ENCODE data around the gene NAT10. TPM values are rescaled to one million over a fixed set of nuclear protein-coding genes. Genes with fewer than 3 reads are reported as not detected.
A peak's percentile ranks its signal among the peaks of the same experiment; 100 is the strongest.

NAT10 gene
- total RNA-seq, 1 donor from 2014 or later = 42.9 TPM

DNA sequence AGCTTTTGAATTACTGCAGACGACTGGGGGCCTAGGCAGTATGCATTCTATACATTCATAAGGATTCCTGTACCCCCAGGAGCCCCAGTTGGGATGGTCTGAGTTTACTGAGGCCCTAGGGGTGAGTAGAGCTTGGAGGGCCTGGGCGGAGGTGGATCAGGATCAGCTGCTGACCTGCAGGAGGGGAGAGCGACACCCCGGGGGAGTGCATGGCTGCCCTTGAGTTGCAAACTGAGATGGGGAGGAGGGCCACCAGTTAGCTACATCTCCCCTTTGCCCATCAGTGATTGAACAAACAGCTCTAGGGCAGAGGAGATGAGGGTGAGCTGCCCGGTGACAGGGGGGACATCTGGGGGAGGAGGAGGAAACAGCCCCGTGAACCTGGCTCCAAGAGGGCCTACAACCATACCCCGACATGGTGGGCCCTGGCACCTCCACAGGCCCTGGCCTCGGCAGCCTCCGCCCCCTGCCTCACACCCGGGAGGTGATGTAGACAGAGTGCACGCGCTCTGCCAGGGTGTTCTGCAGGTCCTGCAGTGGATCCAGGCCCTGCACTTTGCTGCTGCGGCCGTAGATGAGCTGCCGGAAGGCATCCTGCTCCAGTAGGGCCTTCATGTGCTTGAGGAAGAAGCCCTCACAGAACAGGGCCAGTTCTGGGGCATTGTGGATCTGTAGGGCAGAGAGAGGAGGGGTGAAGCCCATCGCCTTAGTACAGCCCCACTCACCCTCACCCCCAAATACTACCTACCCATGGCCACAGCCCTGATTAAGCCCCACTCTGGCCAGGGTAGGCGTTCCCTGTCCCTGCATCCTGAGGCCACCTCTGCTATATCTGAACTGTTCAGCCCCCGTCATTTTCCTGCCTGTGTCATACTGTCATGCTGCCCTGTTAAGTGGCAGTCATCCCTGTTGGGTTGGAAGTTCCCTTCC, 46.8 kb downstream of the NAT10 start:
- TF ChIP-seq, protein P1, sequence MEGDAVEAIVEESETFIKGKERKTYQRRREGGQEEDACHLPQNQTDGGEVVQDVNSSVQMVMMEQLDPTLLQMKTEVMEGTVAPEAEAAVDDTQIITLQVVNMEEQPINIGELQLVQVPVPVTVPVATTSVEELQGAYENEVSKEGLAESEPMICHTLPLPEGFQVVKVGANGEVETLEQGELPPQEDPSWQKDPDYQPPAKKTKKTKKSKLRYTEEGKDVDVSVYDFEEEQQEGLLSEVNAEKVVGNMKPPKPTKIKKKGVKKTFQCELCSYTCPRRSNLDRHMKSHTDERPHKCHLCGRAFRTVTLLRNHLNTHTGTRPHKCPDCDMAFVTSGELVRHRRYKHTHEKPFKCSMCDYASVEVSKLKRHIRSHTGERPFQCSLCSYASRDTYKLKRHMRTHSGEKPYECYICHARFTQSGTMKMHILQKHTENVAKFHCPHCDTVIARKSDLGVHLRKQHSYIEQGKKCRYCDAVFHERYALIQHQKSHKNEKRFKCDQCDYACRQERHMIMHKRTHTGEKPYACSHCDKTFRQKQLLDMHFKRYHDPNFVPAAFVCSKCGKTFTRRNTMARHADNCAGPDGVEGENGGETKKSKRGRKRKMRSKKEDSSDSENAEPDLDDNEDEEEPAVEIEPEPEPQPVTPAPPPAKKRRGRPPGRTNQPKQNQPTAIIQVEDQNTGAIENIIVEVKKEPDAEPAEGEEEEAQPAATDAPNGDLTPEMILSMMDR (IDR thresholded peaks at IDR 0.05) = no peak
- no peak for DNase-seq
- intact Hi-C loops (cut with DNase I) = no loop called here

DNA sequence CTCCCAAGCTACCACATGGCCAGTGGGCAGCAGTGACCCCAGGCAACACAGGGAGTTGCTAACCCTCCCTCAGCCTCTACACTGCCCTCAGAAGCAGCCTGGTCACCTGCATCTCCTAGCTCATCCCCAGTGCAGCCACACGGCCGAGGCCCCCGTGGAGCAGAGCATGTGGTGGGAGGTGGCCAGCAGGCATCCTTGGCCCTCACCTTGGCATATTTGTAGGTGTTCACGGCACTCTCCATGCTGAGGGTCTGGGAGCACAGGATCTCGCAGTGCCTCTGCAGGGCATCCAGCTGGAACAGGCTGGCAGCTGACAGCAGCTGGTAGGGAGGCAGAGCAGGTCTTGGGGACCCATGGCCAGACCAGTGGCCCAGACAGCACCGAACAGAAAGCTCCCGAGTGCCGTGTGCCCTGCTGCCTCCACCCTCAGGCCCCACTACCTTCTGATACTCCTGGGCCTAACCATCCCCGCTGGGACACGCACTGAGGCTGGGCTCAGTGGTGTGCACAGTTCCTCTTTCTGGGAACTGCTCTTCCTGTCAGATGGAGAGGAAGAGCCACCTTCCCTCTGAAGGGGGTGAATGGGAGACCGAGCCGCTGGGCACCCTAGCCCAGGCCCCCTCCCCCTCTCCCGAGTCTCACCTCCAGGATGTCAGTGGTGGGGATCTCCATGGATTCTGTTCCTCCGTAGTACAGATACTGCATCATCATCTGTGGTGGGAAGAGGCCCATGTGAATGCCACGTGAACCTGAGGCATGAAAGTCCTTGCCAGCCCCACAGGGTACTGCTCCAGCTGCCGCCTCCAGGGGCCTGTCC, 48.8 kb downstream of the NAT10 start:
- Histone ChIP-seq H3K4me3 (no peak overlapping the region), H3K4me1 (peaks cover 16% of the 10 kb centered on the region), H3K27ac (no peak overlapping the region), H3K27me3 (no peaks in the 10 kb centered on the region), H3K9me3 (no peaks in the 10 kb centered on the region), H3K36me3 (peaks cover 14% of the 10 kb centered on the region)
- DNase-seq (no peak), ATAC-seq (peak; percentile 53)
- TF ChIP-seq, protein P1 (IDR thresholded peaks at IDR 0.05) = no peak
- intact Hi-C loops (cut with DNase I) = no loop called here

More for the DNA sequence above, 46.8 kb downstream of the NAT10 start:
- Histone ChIP-seq H3K4me3 (no peak overlapping the region), H3K36me3 (peaks cover 30% of the 10 kb centered on the region), H3K27me3 (no peaks in the 10 kb centered on the region), H3K4me1 (peaks cover 16% of the 10 kb centered on the region), H3K27ac (no peak overlapping the region), H3K9me3 (no peaks in the 10 kb centered on the region)
- no peak for ATAC-seq

DNA sequence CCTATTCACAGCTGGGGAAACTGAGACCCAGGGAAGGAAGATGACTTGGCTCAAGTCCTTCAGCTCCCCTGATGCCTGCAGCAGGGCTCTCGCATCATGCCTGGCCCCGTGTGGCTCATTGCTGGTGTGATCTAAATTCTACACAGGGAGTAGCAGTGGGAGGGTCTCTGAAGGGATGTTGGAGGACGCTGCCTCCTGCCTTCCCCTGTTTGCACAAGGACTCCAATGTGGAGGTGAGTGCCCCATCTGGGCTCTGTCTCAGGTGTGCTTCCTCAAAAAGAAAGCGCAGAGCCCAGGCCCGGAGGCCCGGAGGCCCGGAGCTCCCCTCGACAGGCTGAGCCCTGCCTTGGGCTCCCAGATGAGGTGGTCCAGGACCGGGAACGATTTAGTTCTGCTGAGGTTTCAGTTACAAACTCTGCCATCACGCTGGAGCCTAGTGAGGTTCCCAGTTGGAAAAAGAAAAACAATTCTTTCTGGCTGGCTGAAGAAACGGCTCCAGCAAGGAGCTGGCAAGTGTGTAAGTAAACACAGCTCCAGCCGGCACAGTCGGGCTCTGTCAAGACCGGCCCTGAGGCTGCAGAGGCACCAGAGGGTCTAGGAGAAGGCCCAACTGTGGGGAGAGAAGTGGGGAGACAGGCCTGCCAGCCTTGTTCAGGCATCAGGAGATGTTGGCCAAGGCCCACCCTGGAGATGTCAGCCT, 49.8 kb downstream of the NAT10 start:
- Histone ChIP-seq H3K9me3 (no peaks in the 10 kb centered on the region), H3K36me3 (peaks cover 5% of the 10 kb centered on the region), H3K4me3 (no peak overlapping the region), H3K27ac (peak overlapping the region; percentile 11), H3K27me3 (no peaks in the 10 kb centered on the region), H3K4me1 (peaks cover 16% of the 10 kb centered on the region)
- DNase-seq (no peak), ATAC-seq (peak; percentile 45)
- TF ChIP-seq, protein P1 (IDR thresholded peaks at IDR 0.05) = no peak
- intact Hi-C loops (cut with DNase I) = no loop called here

DNA sequence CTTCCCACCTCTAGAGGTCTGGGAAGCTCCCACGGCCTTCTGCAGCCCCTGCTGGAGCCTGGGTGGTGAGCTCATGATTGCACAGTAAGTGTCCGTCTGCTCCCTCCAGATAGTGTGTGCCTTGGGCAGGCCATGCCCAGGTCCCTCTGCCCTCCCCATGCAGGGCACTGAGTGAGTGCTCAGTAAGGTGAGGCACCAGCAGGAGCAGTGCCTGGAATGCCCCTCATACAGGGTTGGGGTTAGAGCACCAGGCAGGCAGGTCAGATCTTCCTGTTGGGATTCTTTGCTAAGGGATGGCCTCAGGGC, 50.3 kb downstream of the NAT10 start:
- H3K4me3 ChIP-seq = no peak overlapping the region
- TF ChIP-seq, protein P1 (IDR thresholded peaks at IDR 0.05) = no peak
- H3K27me3 ChIP-seq = no peaks in the 10 kb centered on the region
- intact Hi-C loops (cut with DNase I) = no loop called here
- no peak overlapping the region for H3K27ac ChIP-seq
- ATAC-seq (peak; percentile 45), DNase-seq (no peak)
- peaks cover 16% of the 10 kb centered on the region for H3K4me1 ChIP-seq
- H3K9me3 ChIP-seq = no peaks in the 10 kb centered on the region
- H3K36me3 ChIP-seq = no peaks in the 10 kb centered on the region

DNA sequence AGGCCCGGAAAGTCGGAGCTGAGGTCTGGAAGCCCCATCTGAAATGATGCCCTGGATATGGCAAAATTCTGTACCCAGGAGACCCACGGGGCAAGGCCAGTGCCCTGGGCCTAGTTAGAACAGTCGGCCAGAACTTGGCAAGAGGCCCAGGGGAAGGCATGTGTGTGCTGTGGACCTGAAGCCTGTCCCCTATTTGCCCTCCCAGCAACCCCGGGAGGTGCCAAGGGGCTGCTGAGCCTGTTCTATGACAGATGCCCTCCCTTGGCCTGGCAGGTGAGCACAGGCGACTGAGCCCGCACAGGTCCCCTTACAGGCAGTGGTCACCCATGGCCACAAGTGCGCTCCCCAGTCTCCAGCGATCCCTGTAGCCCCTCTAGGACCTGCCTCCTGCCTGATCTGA, 51.7 kb downstream of the NAT10 start:
- no peak for DNase-seq
- H3K27ac ChIP-seq = no peak overlapping the region
- intact Hi-C loops (cut with DNase I) = no loop called here
- H3K9me3 ChIP-seq = no peaks in the 10 kb centered on the region
- ATAC-seq = no peak
- no peaks in the 10 kb centered on the region for H3K27me3 ChIP-seq
- H3K36me3 ChIP-seq = no peaks in the 10 kb centered on the region
- H3K4me1 ChIP-seq = peaks cover 16% of the 10 kb centered on the region
- H3K4me3 ChIP-seq = no peak overlapping the region
- TF ChIP-seq, protein P1 (IDR thresholded peaks at IDR 0.05) = no peak
